Coronary artery (tissue), 2 donors: ENCODE results near the gene CD79A.

ENCODE experiments used
- DNase-seq: peaks from one replicate; pipeline ENCODE4 v3.0.0-alpha.2; 2017; ENCODE audit warnings: low spot score
- H3K27ac ChIP-seq, 2 donors: fragments of 200-600 bp; sonication (generic); one replicate each; pipeline ENCODE4 v1.5.1; 2016 to 2019
- H3K4me3 ChIP-seq: fragments of 200-600 bp; sonication (generic); 2 replicates; pipeline ENCODE4 v1.5.1; 2016; ENCODE audit warnings: mild to moderate bottlenecking, moderate library complexity
- TF ChIP-seq, protein P1 (sequence below): fragments of 200-600 bp; sonication (generic); IDR thresholded peaks from one replicate; pipeline ENCODE4 v1.5.1; 2019; ENCODE audit warnings: antibody characterized with exemption

Gene CD79A

GRCh38 chr19:41915021-41915775 is 38.1 kb downstream of the CD79A start:
- Histone ChIP-seq H3K4me3 (no peak overlapping the region), H3K27ac (no peak overlapping the region)
- TF ChIP-seq, protein P1, sequence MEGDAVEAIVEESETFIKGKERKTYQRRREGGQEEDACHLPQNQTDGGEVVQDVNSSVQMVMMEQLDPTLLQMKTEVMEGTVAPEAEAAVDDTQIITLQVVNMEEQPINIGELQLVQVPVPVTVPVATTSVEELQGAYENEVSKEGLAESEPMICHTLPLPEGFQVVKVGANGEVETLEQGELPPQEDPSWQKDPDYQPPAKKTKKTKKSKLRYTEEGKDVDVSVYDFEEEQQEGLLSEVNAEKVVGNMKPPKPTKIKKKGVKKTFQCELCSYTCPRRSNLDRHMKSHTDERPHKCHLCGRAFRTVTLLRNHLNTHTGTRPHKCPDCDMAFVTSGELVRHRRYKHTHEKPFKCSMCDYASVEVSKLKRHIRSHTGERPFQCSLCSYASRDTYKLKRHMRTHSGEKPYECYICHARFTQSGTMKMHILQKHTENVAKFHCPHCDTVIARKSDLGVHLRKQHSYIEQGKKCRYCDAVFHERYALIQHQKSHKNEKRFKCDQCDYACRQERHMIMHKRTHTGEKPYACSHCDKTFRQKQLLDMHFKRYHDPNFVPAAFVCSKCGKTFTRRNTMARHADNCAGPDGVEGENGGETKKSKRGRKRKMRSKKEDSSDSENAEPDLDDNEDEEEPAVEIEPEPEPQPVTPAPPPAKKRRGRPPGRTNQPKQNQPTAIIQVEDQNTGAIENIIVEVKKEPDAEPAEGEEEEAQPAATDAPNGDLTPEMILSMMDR, result no peak
- DNase-seq, result no peak

DNA sequence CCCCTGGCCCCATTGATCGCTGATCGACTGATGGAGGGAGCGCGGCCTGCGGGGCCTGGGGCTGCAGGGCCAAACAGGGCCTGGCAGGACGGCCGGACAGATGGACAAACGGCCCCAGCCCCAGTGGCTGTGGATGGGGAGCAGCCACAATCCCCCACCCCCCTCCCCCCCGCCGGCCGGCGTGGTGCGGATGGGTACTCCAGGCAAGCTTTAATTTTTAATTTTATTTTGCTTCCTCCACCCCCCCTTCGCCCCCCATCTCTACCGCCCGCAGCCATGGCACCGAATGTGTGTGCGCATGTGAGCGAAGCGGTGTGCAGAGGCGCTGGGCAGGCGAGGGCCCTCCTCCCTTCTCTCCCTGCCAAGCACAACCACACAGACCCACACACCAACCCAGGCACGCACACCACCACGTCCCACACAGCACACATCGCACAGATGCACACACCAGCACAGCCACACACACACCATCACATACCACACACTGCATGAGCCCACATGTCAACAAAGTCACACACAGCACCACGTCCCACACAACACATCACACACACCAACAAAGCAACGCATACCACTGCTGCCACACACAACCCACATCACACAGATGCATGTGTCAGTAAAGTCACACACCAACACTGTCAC is 38.8 kb downstream of the CD79A start:
- TF ChIP-seq, protein P1, result no peak
- no peak for DNase-seq
- no peak overlapping the region for H3K4me3 ChIP-seq

DNA sequence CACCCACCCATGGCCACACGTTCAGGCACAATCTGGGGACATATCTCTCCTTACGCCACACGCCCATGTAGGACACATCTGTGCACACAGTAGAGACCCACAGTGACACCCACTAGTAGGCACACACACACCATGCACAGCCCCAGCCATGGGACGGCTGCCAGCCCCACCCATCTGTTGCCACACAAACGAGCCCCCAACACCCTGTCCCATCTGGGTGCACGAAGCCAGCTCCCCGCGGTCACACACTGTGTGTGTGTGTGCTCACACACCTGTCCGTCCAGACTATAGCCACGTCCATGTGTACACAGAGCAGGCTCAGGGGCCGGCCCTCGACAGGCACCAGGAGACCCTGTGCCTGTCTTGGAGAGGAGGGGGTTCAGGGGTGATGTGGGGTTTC is 40.6 kb downstream of the CD79A start:
- TF ChIP-seq, protein P1, result no peak
- Histone ChIP-seq H3K4me3 (no peak overlapping the region), H3K27ac (no peak overlapping the region)
- no peak for DNase-seq

More for the DNA sequence above, 38.8 kb downstream of the CD79A start:
- no peak overlapping the region for H3K27ac ChIP-seq

DNA sequence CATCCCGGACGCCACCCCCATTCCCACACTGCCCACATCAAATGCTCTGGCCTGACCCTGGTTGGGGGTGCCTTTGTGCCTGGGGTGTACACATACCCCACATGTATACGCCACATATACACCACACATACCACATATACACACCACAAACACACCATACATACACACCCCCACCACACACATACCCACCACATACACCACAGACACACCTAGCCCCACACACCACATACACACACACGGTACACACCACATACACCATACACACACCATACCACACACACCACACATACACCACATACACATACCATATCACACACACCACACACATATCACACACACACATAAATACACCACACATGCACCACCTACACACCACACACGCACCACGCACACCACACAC is 41.0 kb downstream of the CD79A start:
- Histone ChIP-seq H3K4me3 (no peak overlapping the region), H3K27ac (no peak overlapping the region)
- TF ChIP-seq, protein P1, result no peak
- no peak for DNase-seq

DNA sequence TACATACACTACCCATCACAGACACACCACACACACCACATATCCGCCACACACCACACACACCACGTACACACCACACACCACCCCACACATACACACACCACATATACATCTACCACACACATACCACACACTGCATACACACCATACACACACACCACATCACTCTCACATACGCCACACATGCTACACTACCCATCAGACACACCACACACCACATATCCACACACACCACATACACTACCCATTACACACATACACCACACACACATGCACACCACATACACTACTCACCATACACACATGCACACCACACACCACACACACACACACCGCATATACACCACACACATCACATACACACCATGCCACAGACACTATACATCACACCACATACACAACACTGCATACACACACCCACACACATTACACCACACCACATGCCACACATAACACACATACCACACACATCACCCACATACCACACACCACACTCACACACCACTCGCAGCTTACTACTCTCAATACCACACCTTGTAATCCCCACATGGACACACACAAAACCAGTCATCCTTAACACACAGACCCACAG is 41.7 kb downstream of the CD79A start:
- no peak overlapping the region for H3K4me3 ChIP-seq
- DNase-seq, result no peak
- TF ChIP-seq, protein P1, result no peak
- H3K27ac ChIP-seq, result no peak overlapping the region

- Histone ChIP-seq H3K4me3 (no peak overlapping the region), H3K27ac (no peak overlapping the region)
- no peak for DNase-seq
- TF ChIP-seq, protein P1, result no peak
Measured at GRCh38 chr19:41919948-41920712, 43.1 kb downstream of the CD79A start.
